Measurements from ENCODE around the gene CCDC33. TPM values are rescaled to one million over a fixed set of nuclear protein-coding genes. Genes with fewer than 3 reads are reported as not detected.

CCDC33 gene
- total and polyA plus RNA-seq, 8 donors = 0.58 to 9.4 (median 0.73) TPM; not detected in 5

GRCh38 chr15:74252291-74252690 lies 16.2 kb downstream of the CCDC33 start:
- Histone ChIP-seq H3K27me3 (peaks cover 0 to 12% (median 0%) of the 10 kb centered on the region in 3 donors), H3K4me1 (peaks cover 0 to 21% (median 6%) of the 10 kb centered on the region in 4 donors), H3K27ac (no peak overlapping the region), H3K9me3 (no peaks in the 10 kb centered on the region), H3K4me3 (no peak overlapping the region), H3K36me3 (no peaks in the 10 kb centered on the region)
- 63 to 77% (median 72%) methylated on average over 6 of the region's 6 CpGs for WGBS, 5 donors
- DNase-seq = peak in 1 of 2 donors; percentile 41
- TF ChIP-seq POLR2AphosphoS5 (IDR thresholded peaks at IDR 0.05) = no peak
- no peak for TF ChIP-seq POLR2A (IDR thresholded peaks at IDR 0.05)
- no peak for TF ChIP-seq EP300 (IDR thresholded peaks at IDR 0.05)
- no peak for TF ChIP-seq CTCF (IDR thresholded peaks at IDR 0.05)
- intact Hi-C loops (cut with DNase I; ENCODE audit: low total_unique reads) = no loop called here

- DNase-seq = no peak
- intact Hi-C loops (cut with DNase I; ENCODE audit: low total_unique reads) = no loop called here
- no peaks in the 10 kb centered on the region for H3K9me3 ChIP-seq
- H3K36me3 ChIP-seq = no peaks in the 10 kb centered on the region
- H3K27ac ChIP-seq = no peak overlapping the region
- peaks cover 0 to 21% (median 6%) of the 10 kb centered on the region in 4 donors for H3K4me1 ChIP-seq
- H3K27me3 ChIP-seq = peaks cover 0 to 12% (median 0%) of the 10 kb centered on the region in 3 donors
- no peak overlapping the region for H3K4me3 ChIP-seq
- TF ChIP-seq EP300 (IDR thresholded peaks at IDR 0.05) = no peak
- no peak for TF ChIP-seq POLR2A (IDR thresholded peaks at IDR 0.05)
- no peak for TF ChIP-seq POLR2AphosphoS5 (IDR thresholded peaks at IDR 0.05)
- TF ChIP-seq CTCF (IDR thresholded peaks at IDR 0.05) = no peak
- 75 to 82% (median 76%) methylated on average over 1 of the region's 1 CpG; no CpG with 5 or more reads in 1 of the 5 donors for WGBS, 5 donors
Observed at GRCh38 chr15:74252721-74253120, 16.6 kb downstream of the CCDC33 start.

- no peak overlapping the region for H3K27ac ChIP-seq
- peaks cover 0 to 21% (median 6%) of the 10 kb centered on the region in 4 donors for H3K4me1 ChIP-seq
- no peaks in the 10 kb centered on the region for H3K9me3 ChIP-seq
- DNase-seq = no peak
- TF ChIP-seq EP300 (IDR thresholded peaks at IDR 0.05) (no peak), CTCF (IDR thresholded peaks at IDR 0.05) (no peak), POLR2AphosphoS5 (IDR thresholded peaks at IDR 0.05) (no peak), POLR2A (IDR thresholded peaks at IDR 0.05) (no peak)
- intact Hi-C loops (cut with DNase I; ENCODE audit: low total_unique reads) = no loop called here
- WGBS, 5 donors = 46 to 53% (median 48%) methylated on average over 7 of the region's 7 CpGs
- no peaks in the 10 kb centered on the region for H3K36me3 ChIP-seq
- H3K27me3 ChIP-seq = peaks cover 0 to 17% (median 0%) of the 10 kb centered on the region in 3 donors
- no peak overlapping the region for H3K4me3 ChIP-seq
Observed at GRCh38 chr15:74253211-74253921, 17.2 kb downstream of the CCDC33 start.

GRCh38 chr15:74257105-74257504 lies 21.0 kb downstream of the CCDC33 start:
- Histone ChIP-seq H3K4me3 (no peak overlapping the region), H3K9me3 (no peaks in the 10 kb centered on the region), H3K27ac (no peak overlapping the region), H3K4me1 (peaks cover 0 to 4% (median 0%) of the 10 kb centered on the region in 4 donors), H3K36me3 (no peaks in the 10 kb centered on the region), H3K27me3 (peaks cover 0 to 49% (median 0%) of the 10 kb centered on the region in 3 donors)
- WGBS, 5 donors = 74 to 91% (median 78%) methylated on average over 4 to 6 of the region's 6 CpGs
- DNase-seq = no peak
- intact Hi-C loops (cut with DNase I; ENCODE audit: low total_unique reads) = no loop called here
- TF ChIP-seq POLR2AphosphoS5 (IDR thresholded peaks at IDR 0.05) (no peak), EP300 (IDR thresholded peaks at IDR 0.05) (no peak), POLR2A (IDR thresholded peaks at IDR 0.05) (no peak), CTCF (IDR thresholded peaks at IDR 0.05) (no peak)
